G401.6 (cell line): ENCODE results near the gene KRTAP5-11.
"Not testable (repeated sequence)": the region's sequence is repeated elsewhere in the genome, so short reads cannot be mapped to it uniquely, and the experiment has no call there.

Experiments used
- FAIRE-seq: peaks from 2 replicates; lab custom pipeline; 2012; peaks lifted over from hg19 to GRCh38; lab: Jason Lieb, UNC

KRTAP5-11 gene

GRCh38 chr11:71580057-71581003 is 2.3 kb downstream of the KRTAP5-11 start:
- no peak for FAIRE-seq

- not testable (repeated sequence) for FAIRE-seq
Measured at GRCh38 chr11:71579513-71579912, 3.2 kb downstream of the KRTAP5-11 start.

DNA sequence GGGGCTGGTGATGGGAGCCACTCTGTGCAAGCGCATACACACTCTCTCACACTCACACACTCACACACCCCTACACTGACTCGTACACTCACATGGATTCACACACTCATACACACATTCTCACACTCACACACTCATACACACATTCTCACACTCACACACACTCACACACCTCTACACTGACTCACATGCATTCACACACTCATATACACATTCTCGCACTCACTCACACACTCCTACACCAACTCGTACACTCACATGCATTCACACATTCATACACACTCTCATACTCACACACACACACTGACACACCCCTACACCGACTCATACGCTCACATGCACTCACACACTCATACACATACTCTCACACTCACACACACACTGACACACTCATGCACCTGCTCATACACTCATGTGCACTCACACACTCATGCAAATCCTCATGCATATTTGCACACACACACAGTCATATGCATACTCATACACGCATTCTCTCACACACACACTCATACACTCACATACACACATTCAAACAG is 5.1 kb downstream of the KRTAP5-11 start:
- FAIRE-seq, result no peak

DNA sequence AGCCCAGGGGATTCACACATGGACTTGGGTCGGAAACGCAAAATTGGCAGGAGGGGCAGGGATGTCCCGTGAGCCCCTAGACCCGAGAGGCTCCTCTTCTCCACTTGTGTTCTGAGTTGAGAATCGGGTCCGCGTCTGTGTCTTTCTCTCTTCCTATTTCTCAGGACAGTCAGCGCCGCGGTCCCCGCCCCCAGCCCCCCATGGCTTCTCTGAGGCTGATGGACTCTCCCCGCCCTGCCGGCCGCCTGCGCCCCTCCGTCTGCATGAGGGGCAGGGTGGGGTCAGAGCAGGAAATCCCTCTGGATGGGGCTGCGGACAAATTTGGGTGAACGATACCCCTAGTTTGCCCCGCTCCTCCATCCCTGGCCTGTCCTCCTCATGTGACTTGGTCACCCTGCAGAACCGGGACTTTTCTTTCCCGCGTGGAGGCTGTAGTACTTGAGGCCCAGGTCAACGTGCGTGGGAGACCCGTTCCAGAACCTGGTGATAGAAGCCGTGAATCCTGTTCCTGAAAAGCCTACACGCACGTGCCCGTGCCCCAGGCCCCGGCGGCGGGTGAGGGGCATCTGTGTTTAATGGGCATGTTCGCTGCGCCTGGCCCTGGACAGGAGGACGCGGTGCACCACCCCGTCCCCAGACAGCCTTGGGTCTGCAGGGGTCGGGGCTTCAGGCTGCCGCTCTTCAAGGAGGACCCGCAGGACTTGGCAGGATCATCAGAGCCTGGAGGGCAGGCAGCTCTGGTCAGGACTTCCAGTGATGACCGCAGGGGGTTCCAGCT is 5.8 kb downstream of the KRTAP5-11 start:
- FAIRE-seq, result not testable (repeated sequence)

DNA sequence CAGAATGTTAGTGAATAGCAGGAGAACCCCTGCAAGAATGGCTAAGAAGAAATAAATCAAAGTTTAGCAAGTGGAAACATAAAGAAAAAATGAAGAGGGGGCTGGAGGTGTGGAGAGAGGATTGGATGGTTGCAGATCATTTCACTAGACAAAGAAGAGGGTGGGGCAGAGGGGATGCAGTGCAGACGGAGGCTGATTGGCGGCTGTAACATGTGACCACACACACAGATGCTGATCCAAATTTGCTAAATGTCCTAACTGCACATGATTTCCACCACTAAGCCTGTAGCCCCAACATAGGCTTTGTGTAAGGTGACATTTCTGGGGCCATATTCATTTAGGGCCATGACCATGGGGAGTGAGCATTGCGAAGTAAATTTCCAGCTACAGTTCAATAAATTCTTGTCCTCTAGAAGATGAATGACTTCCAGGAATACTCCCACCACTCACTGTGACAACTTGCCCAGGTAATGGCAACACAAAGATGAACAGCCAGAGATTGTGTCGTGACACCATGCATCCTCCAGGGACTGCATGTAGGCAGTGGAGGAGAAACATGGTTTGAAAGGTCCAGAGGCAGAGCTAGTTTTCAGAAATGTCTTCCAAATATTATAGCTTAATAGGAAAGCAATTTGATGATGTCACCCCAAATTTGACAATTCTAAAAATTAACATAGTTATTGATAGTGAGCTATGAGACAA is 6.8 kb downstream of the KRTAP5-11 start:
- FAIRE-seq, result no peak

DNA sequence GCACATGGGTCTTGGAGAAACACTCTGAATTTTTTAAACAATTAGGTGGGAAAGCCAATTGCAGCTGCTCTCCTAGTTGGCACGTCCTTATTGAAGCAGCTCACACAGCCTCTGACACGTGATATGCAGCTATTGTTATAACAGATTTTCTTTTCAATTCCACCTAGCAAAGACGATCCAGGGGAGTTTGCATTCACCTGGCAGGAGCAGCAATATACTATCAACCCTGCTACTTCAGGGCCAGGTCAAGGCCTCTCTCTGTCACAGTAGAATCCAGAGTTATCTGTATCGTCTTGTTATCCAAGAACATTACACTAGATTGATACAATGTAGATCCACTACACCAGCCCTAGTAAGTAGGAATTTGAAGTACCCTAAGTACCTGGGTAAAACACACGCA is 8.3 kb downstream of the KRTAP5-11 start:
- no peak for FAIRE-seq

- FAIRE-seq, result no peak
Measured at GRCh38 chr11:71572811-71573210, 9.9 kb downstream of the KRTAP5-11 start.

DNA sequence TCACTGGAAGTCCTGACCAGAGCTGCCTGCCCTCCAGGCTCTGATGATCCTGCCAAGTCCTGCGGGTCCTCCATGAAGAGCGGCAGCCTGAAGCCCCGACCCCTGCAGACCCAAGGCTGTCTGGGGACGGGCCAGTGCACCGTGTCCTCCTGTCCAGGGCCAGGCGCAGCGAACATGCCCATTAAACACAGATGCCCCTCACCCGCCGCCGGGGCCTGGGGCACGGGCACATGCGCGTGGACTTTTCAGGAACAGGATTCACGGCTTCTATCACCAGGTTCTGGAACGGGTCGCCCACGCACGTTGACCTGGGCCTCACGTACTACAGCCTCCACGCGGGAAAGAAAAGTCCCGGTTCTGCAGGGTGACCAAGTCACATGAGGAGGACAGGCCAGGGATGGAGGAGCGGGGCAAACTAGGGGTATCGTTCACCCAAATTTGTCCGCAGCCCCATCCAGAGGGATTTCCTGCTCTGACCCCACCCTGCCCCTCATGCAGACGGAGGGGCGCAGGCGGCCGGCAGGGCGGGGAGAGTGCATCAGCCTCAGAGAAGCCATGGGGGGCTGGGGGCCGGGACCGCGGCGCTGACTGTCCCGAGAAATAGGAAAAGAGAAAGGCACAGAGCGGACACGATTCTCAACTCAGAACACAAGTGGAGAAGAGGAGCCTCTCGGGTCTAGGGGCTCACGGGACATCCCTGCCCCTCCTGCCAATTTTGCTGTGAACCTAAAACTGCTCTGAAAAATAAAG is 11.4 kb downstream of the KRTAP5-11 start:
- FAIRE-seq, result not testable (repeated sequence)

- no peak for FAIRE-seq
Measured at GRCh38 chr11:71568704-71569349, 13.8 kb downstream of the KRTAP5-11 start.

- not testable (repeated sequence) for FAIRE-seq
Measured at GRCh38 chr11:71567633-71568032, 15.0 kb downstream of the KRTAP5-11 start.

- FAIRE-seq, result not testable (repeated sequence)
Measured at GRCh38 chr11:71566626-71567599, 15.8 kb downstream of the KRTAP5-11 start.

GRCh38 chr11:71566081-71566620 is 16.5 kb downstream of the KRTAP5-11 start:
- FAIRE-seq, result no peak

- FAIRE-seq, result no peak
Measured at GRCh38 chr11:71565263-71565662, 17.4 kb downstream of the KRTAP5-11 start, which contains the start of gene KRTAP5-10. Gene KRTAP5-10, plus strand, starts transcription at chr11:71565563. Its CDS starts 25 bp downstream, at chr11:71565588.

- FAIRE-seq, result no peak
Measured at GRCh38 chr11:71564430-71564829, 18.2 kb downstream of the KRTAP5-11 start.

- no peak for FAIRE-seq
Measured at GRCh38 chr11:71563406-71563805, 19.3 kb downstream of the KRTAP5-11 start.

- no peak for FAIRE-seq
Measured at GRCh38 chr11:71562120-71562519, 20.6 kb downstream of the KRTAP5-11 start.

DNA sequence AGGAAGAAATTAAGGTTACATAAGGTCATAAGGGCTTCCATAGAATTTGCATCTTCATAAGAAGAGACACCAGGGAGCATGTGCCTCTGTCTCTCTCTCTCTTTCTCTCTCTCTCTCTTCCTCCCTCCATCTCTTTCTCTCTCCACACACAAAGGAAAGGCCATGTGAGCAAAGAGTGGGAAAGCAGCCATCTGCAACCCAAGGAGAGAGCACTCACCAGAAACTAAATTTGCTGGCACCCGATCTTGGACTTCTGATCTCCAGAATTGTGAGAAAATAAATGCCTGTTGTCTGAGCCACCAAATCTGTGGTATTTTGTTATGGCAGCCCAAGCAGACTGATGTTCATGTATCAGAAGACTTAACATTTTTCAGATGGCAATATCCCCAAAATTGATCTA is 23.7 kb downstream of the KRTAP5-11 start:
- FAIRE-seq, result no peak

GRCh38 chr11:71557257-71557656 is 25.4 kb downstream of the KRTAP5-11 start:
- no peak for FAIRE-seq

DNA sequence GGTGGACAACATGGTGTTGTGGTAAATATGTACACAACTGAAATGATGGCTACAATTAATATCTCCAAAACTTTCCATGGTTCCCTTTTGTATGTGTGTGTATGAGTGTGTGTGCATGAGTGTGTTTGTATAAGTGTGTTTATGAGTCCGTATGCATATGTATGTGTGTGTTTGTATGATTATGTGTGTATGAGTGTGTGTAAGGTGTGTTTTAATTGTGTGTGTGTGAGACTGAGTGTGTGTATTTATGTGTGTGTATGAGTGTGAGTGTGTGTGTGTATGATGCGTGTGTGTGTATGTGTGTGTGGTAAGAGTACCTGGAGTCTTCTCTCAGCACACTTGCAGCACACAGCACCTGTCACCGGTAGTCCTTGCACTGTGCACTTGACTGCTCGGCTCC is 26.7 kb downstream of the KRTAP5-11 start:
- FAIRE-seq, result no peak
